Measurements from ENCODE around the gene TRRAP. TPM values are rescaled to one million over a fixed set of nuclear protein-coding genes. Genes with fewer than 3 reads are reported as not detected.

The TRRAP gene
- total and polyA plus RNA-seq, 2 of the 4 experiments (the other 2 are of a cell fraction): 12.5 to 18.1 TPM

DNA sequence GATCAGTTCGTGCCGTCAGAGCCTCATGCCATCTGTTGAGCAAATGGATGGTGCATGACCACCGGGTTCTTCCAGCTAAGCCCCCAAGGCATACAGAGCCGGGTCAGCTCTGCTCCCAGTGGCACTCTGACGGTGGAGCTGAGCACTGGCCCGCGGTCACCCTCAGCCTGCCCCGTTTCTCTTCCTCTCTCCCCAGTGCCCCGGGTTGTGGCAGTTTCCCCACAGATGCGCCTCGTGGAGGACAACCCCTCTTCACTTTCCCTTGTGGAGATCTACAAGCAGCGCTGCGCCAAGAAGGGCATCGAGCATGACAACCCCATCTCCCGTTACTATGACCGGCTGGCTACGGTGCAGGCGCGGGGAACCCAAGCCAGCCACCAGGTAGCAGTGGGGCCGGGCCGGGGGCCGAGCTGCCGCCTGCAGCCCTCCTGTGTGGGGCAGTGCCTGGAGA lies 129.9 kb downstream of the TRRAP start:
- POLR2A ChIA-PET (ENCODE audit: unreplicated experiment): no interaction called here
- Histone ChIP-seq H4K8ac (ENCODE audit: low read depth in 2 of 2, low read length in 2 of 2) (no peak overlapping the region), H3K4me2 (ENCODE audit: low read depth, low read length) (no peak overlapping the region), H2AK9ac (replicated peaks; ENCODE audit: low read depth, low read length, poor library complexity) (no peak overlapping the region), H3K79me1 (ENCODE audit: low read depth in 1 of 2, low read length in 2 of 2) (peaks cover 0 to 5% of the 10 kb centered on the region in 2 experiments; a peak in 3 of 4 replicates), H3K18ac (ENCODE audit: low read depth, low read length) (no peak overlapping the region), H2BK5ac (ENCODE audit: low read depth, low read length, poor library complexity, severe bottlenecking) (no peak overlapping the region), H3K9me1 (ENCODE audit: insufficient read depth, low read length) (no peaks in the 10 kb centered on the region; the same call in 1 of the 2 replicates), H3K36me3 (ENCODE audit: control insufficient read depth, insufficient read depth, low read length) (peaks cover 76% of the 10 kb centered on the region), H3K4ac (ENCODE audit: low read depth, low read length) (no peak overlapping the region), H4K5ac (ENCODE audit: low read depth, low read length) (no peak overlapping the region), H3K27ac (ENCODE audit: insufficient read depth, low read length) (no peak overlapping the region), H3K14ac (replicated peaks; ENCODE audit: low read depth, low read length) (no peak overlapping the region), H3K27me3 (ENCODE audit: control insufficient read depth, insufficient read depth, low read length) (no peaks in the 10 kb centered on the region), H2BK20ac (ENCODE audit: low read depth, low read length) (no peak overlapping the region), H3K9me3 (ENCODE audit: control insufficient read depth, insufficient read depth, low read length) (no peaks in the 10 kb centered on the region), H3K23ac (ENCODE audit: low read depth, low read length) (no peak overlapping the region), H2BK120ac (ENCODE audit: low read depth, low read length) (no peak overlapping the region), H2BK15ac (ENCODE audit: low read depth, low read length) (no peak overlapping the region), H3K4me1 (ENCODE audit: control insufficient read depth, insufficient read depth, low read length) (no peaks in the 10 kb centered on the region), H3K9ac (ENCODE audit: low read depth, low read length) (no peak overlapping the region), H2AK5ac (ENCODE audit: low read depth, low read length) (no peak overlapping the region), H3K4me3 (ENCODE audit: insufficient read depth, low read depth, low read length) (no peak overlapping the region), H4K20me1 (ENCODE audit: insufficient read depth, low read length) (peaks cover 8% of the 10 kb centered on the region; the same call in 1 of the 2 replicates), H3K56ac (ENCODE audit: extremely low read depth, insufficient read depth, low read length) (no peak overlapping the region), H4K91ac (ENCODE audit: insufficient read depth, low read depth, low read length) (no peak overlapping the region), H2AFZ (replicated peaks; ENCODE audit: low read length, poor library complexity) (no peak overlapping the region)
- in situ Hi-C loops (cut with MboI; ENCODE audit: low sequenced_read_pairs): no loop called here
- DNase-seq: no peak
- dilution Hi-C loops (cut with HindIII; ENCODE audit: low sequenced_read_pairs, unreplicated experiment): no loop called here
- TF ChIP-seq RCOR1 (IDR thresholded peaks at IDR 0.05; ENCODE audit: insufficient replicate concordance, low read length) (no peak), POLR2A (IDR thresholded peaks at IDR 0.05; ENCODE audit: low read depth, low read length) (no peak), CHD1 (IDR thresholded peaks at IDR 0.05; ENCODE audit: low read depth, low read length) (no peak), RFX5 (IDR thresholded peaks at IDR 0.05; ENCODE audit: low read depth, low read length) (no peak), CEBPB (IDR thresholded peaks at IDR 0.05; ENCODE audit: low read depth, low read length) (no peak), MAFK (IDR thresholded peaks at IDR 0.05; ENCODE audit: low read depth, low read length) (no peak), SMC3 (IDR thresholded peaks at IDR 0.05; ENCODE audit: low read depth, low read length) (no peak), NFE2L2 (IDR thresholded peaks at IDR 0.05; ENCODE audit: low read depth, low read length) (no peak), FOS (IDR thresholded peaks at IDR 0.05; ENCODE audit: low read depth, low read length) (no peak), MAZ (IDR thresholded peaks at IDR 0.05; ENCODE audit: borderline replicate concordance, low read depth, low read length) (no peak), BHLHE40 (IDR thresholded peaks at IDR 0.05; ENCODE audit: low read depth, low read length) (no peak), RAD21 (IDR thresholded peaks at IDR 0.05; ENCODE audit: low read length) (no peak), MXI1 (IDR thresholded peaks at IDR 0.05; ENCODE audit: borderline replicate concordance, low read depth, low read length) (no peak)
- TF ChIP-seq, protein P1, sequence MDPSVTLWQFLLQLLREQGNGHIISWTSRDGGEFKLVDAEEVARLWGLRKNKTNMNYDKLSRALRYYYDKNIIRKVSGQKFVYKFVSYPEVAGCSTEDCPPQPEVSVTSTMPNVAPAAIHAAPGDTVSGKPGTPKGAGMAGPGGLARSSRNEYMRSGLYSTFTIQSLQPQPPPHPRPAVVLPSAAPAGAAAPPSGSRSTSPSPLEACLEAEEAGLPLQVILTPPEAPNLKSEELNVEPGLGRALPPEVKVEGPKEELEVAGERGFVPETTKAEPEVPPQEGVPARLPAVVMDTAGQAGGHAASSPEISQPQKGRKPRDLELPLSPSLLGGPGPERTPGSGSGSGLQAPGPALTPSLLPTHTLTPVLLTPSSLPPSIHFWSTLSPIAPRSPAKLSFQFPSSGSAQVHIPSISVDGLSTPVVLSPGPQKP (IDR thresholded peaks at IDR 0.05; ENCODE audit: borderline replicate concordance, low read depth, low read length): no peak
- TF ChIP-seq, protein P2, sequence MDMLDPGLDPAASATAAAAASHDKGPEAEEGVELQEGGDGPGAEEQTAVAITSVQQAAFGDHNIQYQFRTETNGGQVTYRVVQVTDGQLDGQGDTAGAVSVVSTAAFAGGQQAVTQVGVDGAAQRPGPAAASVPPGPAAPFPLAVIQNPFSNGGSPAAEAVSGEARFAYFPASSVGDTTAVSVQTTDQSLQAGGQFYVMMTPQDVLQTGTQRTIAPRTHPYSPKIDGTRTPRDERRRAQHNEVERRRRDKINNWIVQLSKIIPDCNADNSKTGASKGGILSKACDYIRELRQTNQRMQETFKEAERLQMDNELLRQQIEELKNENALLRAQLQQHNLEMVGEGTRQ (IDR thresholded peaks at IDR 0.05; ENCODE audit: low read depth, low read length): no peak
- TF ChIP-seq, protein P3, sequence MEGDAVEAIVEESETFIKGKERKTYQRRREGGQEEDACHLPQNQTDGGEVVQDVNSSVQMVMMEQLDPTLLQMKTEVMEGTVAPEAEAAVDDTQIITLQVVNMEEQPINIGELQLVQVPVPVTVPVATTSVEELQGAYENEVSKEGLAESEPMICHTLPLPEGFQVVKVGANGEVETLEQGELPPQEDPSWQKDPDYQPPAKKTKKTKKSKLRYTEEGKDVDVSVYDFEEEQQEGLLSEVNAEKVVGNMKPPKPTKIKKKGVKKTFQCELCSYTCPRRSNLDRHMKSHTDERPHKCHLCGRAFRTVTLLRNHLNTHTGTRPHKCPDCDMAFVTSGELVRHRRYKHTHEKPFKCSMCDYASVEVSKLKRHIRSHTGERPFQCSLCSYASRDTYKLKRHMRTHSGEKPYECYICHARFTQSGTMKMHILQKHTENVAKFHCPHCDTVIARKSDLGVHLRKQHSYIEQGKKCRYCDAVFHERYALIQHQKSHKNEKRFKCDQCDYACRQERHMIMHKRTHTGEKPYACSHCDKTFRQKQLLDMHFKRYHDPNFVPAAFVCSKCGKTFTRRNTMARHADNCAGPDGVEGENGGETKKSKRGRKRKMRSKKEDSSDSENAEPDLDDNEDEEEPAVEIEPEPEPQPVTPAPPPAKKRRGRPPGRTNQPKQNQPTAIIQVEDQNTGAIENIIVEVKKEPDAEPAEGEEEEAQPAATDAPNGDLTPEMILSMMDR (conservative IDR thresholded peaks at IDR 0.05; ENCODE audit: low read depth, low read length): no peak
- CTCF ChIA-PET: no interaction called here
- WGBS, 2 experiments (ENCODE audit: extremely low coverage in 2 of 2, insufficient read length in 1 of 2): 95% methylated on average over 7 of the region's 23 CpGs; no CpG with 5 or more reads in 1 of the 2 experiments
- no TSS peak for BruUV-seq (replicated peaks)
- intact Hi-C loops (cut with micrococcal nuclease): no loop called here
- ATAC-seq (ENCODE audit: low read depth): no peak
